ENCODE data around the gene NTF4.

The NTF4 gene

GRCh38 chr19:49064768-49065611 lies at the start of gene NTF4:
Gene NTF4 (minus strand): TSS chr19:49064818. CDS start chr19:49061997, 2,821 bp downstream.
- Mint-ChIP-seq H3K36me3 (no peaks in the 10 kb centered on the region), H3K4me1 (no peaks in the 10 kb centered on the region), H3K27ac (no peak within 1 kb of the TSS), H3K4me3 (no peak within 1 kb of the TSS), H3K9me3 (peaks cover 4% of the 10 kb centered on the region), H3K27me3 (peaks cover 78% of the 10 kb centered on the region)
- ATAC-seq, result no peak

DNA sequence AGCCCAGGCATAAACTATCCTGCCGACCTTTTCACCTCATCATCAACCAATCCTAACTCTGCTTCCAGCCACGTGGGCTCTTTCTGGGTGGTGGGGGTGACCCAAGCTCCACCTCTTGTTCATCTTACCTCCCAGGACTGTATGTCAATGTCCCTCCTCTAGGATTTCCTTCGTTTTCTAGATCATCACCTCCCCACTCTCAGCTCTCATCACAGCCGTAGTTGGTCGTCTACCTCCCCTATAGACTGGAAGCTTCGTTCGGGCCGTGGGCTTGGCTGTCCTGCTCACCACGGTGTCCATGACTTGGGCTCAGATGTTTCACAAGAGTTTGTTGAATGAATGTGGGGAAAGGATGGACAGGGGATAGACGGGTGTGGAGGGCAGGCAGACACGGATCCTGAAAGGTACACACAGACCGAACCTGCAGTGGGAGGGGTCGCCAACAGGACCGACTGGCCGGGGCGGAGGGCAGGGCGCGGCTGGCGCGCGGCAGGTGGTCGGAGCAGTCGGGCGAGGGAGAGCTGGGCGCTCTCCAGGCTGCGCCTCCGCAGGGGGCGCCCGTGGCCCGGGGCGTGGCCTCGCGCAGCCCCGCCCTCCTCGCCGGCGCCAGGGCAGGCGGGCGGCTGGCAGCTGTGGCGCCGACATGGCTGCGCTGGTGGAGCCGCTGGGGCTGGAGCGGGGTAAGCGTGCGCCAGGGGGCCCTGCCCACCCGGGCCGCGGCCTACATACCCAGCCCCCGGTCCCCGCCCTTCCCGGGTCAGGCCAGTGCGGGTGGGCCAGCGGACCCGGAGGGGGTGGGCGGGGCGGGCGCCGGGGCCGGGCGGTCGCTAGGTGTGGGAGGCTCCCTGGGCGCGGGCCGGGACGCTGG lies 49.4 kb upstream of the NTF4 start, which contains the start of gene LIN7B:
Gene LIN7B, plus strand, starts transcription at position 609 of the 868 bp plus-strand sequence. Its CDS starts 35 bp downstream, at position 644.
- H3K4me3 Mint-ChIP-seq, result peak within 1 kb of the TSS; percentile 82
- peak; percentile 80 for ATAC-seq
- peaks cover 3% of the 10 kb centered on the region for H3K36me3 Mint-ChIP-seq
- peaks cover 45% of the 10 kb centered on the region for H3K4me1 Mint-ChIP-seq
- H3K27me3 Mint-ChIP-seq, result no peaks in the 10 kb centered on the region
- H3K27ac Mint-ChIP-seq, result peak within 1 kb of the TSS; percentile 4
- H3K9me3 Mint-ChIP-seq, result no peaks in the 10 kb centered on the region

- Mint-ChIP-seq H3K27ac (no peak overlapping the region), H3K36me3 (peaks cover 25% of the 10 kb centered on the region), H3K27me3 (no peaks in the 10 kb centered on the region), H3K9me3 (no peaks in the 10 kb centered on the region), H3K4me1 (peaks cover 30% of the 10 kb centered on the region), H3K4me3 (no peak overlapping the region)
- no peak for ATAC-seq
Observed at GRCh38 chr19:49111218-49111998, 46.8 kb upstream of the NTF4 start.

GRCh38 chr19:49110567-49110966 lies 45.9 kb upstream of the NTF4 start:
- ATAC-seq, result no peak
- Mint-ChIP-seq H3K4me1 (peaks cover 26% of the 10 kb centered on the region), H3K27ac (no peak overlapping the region), H3K9me3 (no peaks in the 10 kb centered on the region), H3K36me3 (peaks cover 25% of the 10 kb centered on the region), H3K4me3 (no peak overlapping the region), H3K27me3 (no peaks in the 10 kb centered on the region)

GRCh38 chr19:49109569-49110233 lies 45.1 kb upstream of the NTF4 start:
- no peaks in the 10 kb centered on the region for H3K9me3 Mint-ChIP-seq
- peaks cover 26% of the 10 kb centered on the region for H3K4me1 Mint-ChIP-seq
- no peak overlapping the region for H3K4me3 Mint-ChIP-seq
- H3K27me3 Mint-ChIP-seq, result no peaks in the 10 kb centered on the region
- no peak for ATAC-seq
- H3K27ac Mint-ChIP-seq, result no peak overlapping the region
- H3K36me3 Mint-ChIP-seq, result peaks cover 33% of the 10 kb centered on the region

- H3K27ac Mint-ChIP-seq, result no peak overlapping the region
- peaks cover 40% of the 10 kb centered on the region for H3K36me3 Mint-ChIP-seq
- H3K4me3 Mint-ChIP-seq, result no peak overlapping the region
- peaks cover 28% of the 10 kb centered on the region for H3K4me1 Mint-ChIP-seq
- ATAC-seq, result no peak
- no peaks in the 10 kb centered on the region for H3K27me3 Mint-ChIP-seq
- no peaks in the 10 kb centered on the region for H3K9me3 Mint-ChIP-seq
Observed at GRCh38 chr19:49109051-49109450, 44.4 kb upstream of the NTF4 start.

- ATAC-seq, result peak; percentile 32
- H3K4me3 Mint-ChIP-seq, result no peak overlapping the region
- H3K9me3 Mint-ChIP-seq, result no peaks in the 10 kb centered on the region
- peaks cover 17% of the 10 kb centered on the region for H3K4me1 Mint-ChIP-seq
- peaks cover 42% of the 10 kb centered on the region for H3K36me3 Mint-ChIP-seq
- no peak overlapping the region for H3K27ac Mint-ChIP-seq
- no peaks in the 10 kb centered on the region for H3K27me3 Mint-ChIP-seq
Observed at GRCh38 chr19:49107625-49108459, 43.2 kb upstream of the NTF4 start.

- peak; percentile 78 for ATAC-seq
- Mint-ChIP-seq H3K9me3 (no peaks in the 10 kb centered on the region), H3K4me3 (no peak overlapping the region), H3K36me3 (peaks cover 48% of the 10 kb centered on the region), H3K27me3 (no peaks in the 10 kb centered on the region), H3K4me1 (peaks cover 17% of the 10 kb centered on the region), H3K27ac (no peak overlapping the region)
Observed at GRCh38 chr19:49106648-49107135, 42.1 kb upstream of the NTF4 start.

- H3K4me3 Mint-ChIP-seq, result no peak overlapping the region
- no peaks in the 10 kb centered on the region for H3K27me3 Mint-ChIP-seq
- H3K27ac Mint-ChIP-seq, result peak overlapping the region; percentile 33
- peaks cover 64% of the 10 kb centered on the region for H3K36me3 Mint-ChIP-seq
- H3K9me3 Mint-ChIP-seq, result no peaks in the 10 kb centered on the region
- peaks cover 17% of the 10 kb centered on the region for H3K4me1 Mint-ChIP-seq
- ATAC-seq, result no peak
Observed at GRCh38 chr19:49104229-49104864, 39.7 kb upstream of the NTF4 start.

- no peaks in the 10 kb centered on the region for H3K9me3 Mint-ChIP-seq
- H3K27me3 Mint-ChIP-seq, result no peaks in the 10 kb centered on the region
- ATAC-seq, result no peak
- no peak overlapping the region for H3K27ac Mint-ChIP-seq
- no peak overlapping the region for H3K4me3 Mint-ChIP-seq
- H3K36me3 Mint-ChIP-seq, result peaks cover 64% of the 10 kb centered on the region
- H3K4me1 Mint-ChIP-seq, result peaks cover 17% of the 10 kb centered on the region
Observed at GRCh38 chr19:49103331-49104085, 38.9 kb upstream of the NTF4 start.

DNA sequence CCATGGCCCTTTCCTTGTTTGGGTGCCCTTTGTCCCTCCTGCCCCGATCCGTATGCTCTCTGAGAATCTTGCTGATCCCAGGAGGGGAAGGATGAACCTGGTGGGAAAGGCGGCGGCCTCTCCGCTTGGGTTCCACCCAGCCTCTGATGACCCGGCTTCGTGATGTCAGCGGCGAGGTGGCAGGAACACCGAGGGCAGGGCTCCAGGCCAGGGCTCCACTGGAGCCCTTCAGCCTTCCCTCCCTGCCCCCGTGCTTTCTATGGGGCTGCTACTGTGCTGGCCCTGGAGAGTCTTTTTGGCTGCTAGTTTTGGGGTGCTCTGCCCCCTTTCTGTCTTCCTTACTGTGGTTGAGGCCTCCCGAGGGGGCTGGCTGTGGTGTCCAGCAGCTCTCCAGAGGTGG lies 37.7 kb upstream of the NTF4 start:
- no peaks in the 10 kb centered on the region for H3K27me3 Mint-ChIP-seq
- no peaks in the 10 kb centered on the region for H3K9me3 Mint-ChIP-seq
- no peak overlapping the region for H3K4me3 Mint-ChIP-seq
- no peak overlapping the region for H3K27ac Mint-ChIP-seq
- no peak for ATAC-seq
- H3K36me3 Mint-ChIP-seq, result peaks cover 60% of the 10 kb centered on the region
- peaks cover 17% of the 10 kb centered on the region for H3K4me1 Mint-ChIP-seq

DNA sequence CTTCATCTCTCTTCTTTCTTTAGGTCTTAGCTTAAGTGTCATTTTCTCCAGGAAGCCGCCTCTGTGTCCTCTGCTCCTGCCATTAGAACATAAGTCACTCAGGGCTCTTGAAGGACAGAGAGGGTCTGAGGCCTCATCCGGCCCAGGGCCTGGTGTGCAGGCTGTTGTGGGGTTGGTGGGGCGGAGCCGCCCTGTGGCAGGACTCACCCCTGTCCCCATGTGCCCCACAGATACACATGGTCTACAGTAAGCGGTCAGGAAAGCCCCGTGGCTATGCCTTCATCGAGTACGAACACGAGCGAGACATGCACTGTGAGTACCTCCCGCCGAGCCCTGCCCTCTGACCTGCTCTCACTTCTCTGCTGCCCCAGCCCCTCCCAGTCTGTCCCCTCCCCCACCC lies 36.5 kb upstream of the NTF4 start:
- no peak overlapping the region for H3K4me3 Mint-ChIP-seq
- H3K4me1 Mint-ChIP-seq, result peaks cover 10% of the 10 kb centered on the region
- H3K9me3 Mint-ChIP-seq, result no peaks in the 10 kb centered on the region
- no peaks in the 10 kb centered on the region for H3K27me3 Mint-ChIP-seq
- H3K36me3 Mint-ChIP-seq, result peaks cover 52% of the 10 kb centered on the region
- no peak for ATAC-seq
- no peak overlapping the region for H3K27ac Mint-ChIP-seq

- H3K4me3 Mint-ChIP-seq, result no peak overlapping the region
- no peaks in the 10 kb centered on the region for H3K9me3 Mint-ChIP-seq
- H3K27ac Mint-ChIP-seq, result no peak overlapping the region
- H3K4me1 Mint-ChIP-seq, result peaks cover 14% of the 10 kb centered on the region
- peaks cover 45% of the 10 kb centered on the region for H3K36me3 Mint-ChIP-seq
- H3K27me3 Mint-ChIP-seq, result no peaks in the 10 kb centered on the region
- no peak for ATAC-seq
Observed at GRCh38 chr19:49098795-49099194, 34.2 kb upstream of the NTF4 start.
